NK-92 (cell line): ENCODE data around the gene MMP21.

Source experiments
- DNase-seq: peaks from one replicate; lab custom pipeline; 2025; ENCODE audit not compliant: unreplicated experiment; lab: John Stamatoyannopoulos, UW

The MMP21 gene, protein sequence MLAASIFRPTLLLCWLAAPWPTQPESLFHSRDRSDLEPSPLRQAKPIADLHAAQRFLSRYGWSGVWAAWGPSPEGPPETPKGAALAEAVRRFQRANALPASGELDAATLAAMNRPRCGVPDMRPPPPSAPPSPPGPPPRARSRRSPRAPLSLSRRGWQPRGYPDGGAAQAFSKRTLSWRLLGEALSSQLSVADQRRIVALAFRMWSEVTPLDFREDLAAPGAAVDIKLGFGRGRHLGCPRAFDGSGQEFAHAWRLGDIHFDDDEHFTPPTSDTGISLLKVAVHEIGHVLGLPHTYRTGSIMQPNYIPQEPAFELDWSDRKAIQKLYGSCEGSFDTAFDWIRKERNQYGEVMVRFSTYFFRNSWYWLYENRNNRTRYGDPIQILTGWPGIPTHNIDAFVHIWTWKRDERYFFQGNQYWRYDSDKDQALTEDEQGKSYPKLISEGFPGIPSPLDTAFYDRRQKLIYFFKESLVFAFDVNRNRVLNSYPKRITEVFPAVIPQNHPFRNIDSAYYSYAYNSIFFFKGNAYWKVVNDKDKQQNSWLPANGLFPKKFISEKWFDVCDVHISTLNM

DNA sequence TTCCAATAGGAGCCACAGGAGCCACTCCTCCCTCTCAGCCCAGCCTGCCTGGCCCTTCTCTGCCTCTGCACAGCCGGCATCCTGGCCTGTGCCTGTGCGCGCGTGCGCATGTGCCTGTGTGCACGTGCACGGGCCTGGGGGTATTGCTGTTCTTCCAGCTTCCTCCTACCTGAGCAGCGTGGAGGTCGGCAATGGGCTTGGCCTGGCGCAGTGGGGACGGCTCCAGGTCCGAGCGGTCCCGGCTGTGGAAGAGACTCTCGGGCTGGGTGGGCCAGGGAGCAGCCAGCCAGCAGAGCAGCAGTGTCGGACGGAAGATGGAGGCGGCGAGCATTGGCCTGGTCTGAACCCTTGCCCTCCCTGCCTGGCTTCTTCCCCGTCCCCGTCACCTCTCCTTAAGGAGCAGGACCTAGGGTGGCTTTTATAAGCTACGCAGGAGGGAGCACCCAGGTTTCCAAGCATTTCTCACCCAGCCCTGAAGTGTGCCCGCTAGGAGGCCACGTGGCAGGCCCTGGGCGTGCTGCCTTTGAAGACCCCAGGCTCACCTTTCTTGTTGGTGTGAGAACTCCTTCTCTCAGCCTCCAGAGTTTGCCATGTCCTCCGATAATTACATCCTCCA lies at the start of gene MMP21:
TSS of gene MMP21 (minus strand) at position 331 of the 616 bp plus-strand sequence. CDS start at position 331, 0 bp downstream.
- DNase-seq: no peak

DNA sequence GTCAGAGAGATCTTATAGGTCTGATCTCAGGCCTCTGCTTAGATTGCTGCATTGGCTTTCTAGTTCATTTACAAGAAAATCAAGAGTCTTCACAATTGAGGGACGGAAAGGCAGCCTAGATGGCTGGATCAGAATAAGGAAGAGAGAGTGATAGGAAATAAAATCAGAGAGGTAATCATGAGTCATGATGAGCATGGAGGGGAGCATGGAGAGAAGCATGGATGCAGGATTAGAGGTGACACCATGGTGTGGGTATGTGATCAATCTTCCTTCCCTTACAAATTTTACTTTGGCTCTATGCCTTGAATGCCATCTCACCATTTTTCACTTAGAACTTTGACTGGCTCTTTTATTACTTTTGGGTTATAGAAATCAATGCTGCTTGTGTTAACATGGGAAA lies 49.1 kb upstream of the MMP21 start:
- DNase-seq: no peak

DNA sequence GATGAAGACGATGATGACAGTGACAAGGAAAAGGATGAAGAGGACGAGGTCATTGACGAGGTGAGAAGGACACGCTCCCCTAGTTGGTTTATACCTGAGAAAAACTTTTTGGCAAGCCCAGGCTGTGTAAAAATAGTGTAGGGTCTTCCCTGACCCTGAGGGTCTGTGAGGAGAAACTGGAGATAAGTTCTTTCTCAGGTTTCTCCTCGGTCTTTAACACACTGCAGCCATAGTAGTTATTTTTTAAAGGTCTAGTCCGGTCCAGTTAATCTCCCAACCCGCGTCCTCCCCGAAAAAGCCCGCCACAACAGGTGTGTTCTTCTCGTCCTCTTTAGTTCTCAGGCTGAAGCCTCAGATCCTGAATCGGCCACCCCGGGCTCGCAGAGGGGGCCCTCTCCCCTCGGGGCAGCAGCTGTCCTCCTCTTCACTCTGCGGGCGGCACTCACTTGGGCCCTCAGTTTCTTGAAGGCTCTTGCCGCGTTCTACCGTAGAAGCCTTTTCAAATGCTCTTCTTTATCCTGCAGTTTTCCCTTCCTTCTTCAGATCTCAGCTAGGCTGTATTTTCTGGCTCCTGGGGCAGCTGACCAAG lies 48.1 kb upstream of the MMP21 start:
- DNase-seq: no peak

DNA sequence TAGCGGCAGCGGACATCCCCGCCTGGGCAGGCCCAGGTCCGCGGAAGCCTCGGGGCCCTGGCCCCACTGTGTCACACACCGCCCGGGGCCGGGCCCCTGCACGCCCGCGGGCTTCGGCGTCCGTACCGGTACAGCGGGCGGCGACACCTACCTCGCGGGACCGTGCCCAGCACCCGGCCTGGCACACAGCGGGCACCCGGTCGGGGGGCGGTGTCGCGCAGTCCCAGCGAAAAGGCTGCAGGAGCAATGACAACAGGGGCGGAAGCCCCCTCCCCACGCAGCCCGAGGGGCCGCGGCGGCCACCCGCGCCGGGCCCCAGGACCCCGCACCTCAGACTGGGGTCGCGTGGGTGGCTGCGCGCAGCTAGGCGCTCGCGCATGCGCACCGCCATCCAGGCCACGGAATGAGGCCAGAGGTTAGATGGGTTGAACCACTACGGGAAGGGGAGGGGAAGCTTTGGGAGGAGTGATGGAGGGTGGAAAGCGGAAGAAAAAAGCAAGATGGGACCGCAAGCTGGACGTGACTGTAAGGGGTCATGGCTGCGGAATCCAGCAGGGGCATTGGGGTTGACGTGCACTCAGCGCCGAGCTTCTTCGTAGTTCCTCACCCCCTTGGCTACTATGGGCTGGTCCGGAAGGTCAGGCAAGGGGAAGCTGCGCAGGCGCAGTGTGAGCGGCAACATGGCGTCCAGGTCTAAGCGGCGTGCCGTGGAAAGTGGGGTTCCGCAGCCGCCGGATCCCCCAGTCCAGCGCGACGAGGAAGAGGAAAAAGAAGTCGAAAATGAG lies 47.4 kb upstream of the MMP21 start, which contains the start of the genes BCCIP and UROS:
TSS of gene BCCIP (plus strand) at position 669 of the 785 bp plus-strand sequence. CDS start at position 681, 12 bp downstream.
TSS of gene UROS (minus strand) at position 381 of the 785 bp plus-strand sequence. CDS start 6,759 bp downstream, outside the sequence.
- peak; percentile 27 for DNase-seq

DNA sequence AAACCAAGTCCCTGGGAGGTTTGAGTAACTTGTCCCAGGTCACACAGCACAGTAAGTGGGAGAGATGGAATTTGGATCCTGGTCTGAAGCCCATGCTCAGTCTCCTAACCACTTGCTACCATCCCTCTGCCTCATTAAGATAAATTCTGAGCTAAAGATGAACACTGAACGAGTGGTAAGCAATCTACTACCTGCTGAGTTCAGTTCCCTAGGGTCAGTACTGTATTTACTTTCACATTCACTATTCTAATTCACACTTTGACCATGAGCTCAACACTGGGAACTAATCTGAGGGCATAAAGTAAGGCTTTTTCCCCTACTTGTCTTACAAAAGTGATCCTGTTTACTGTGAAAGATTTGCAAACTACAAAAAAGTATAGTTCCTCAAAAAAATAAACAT lies 45.1 kb upstream of the MMP21 start:
- DNase-seq: no peak

DNA sequence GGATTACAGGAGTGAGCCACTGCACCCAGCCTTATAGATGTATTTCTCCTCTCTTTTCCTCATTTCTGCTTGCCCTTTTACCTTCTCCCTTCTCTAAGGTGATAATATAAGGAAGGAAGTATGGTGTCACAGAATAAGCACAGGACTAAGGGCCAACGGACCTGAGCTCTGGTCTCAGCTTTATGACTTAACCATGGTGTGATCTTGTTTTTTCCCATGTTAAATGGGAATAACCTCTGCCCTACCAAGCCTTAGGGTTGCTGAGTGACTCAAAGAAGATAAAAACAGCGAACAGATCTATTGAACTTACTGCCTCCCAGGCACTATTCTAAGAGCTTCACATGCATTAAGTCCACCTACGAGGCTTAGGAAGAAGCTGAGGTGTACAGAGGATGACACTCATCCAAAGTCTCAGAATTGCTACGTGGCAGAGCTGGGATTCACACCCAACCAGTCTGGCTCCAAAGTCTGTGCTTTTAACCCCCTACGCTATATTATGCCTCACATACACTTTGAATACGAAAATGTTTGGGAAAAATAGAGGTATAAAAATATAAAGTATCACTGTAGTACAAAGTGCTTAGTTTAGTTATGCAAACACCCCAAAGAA lies 41.8 kb upstream of the MMP21 start:
- DNase-seq: no peak

- no peak for DNase-seq
These were observed 40.9 kb upstream of the MMP21 start for GRCh38 chr10:125816548-125816947.

GRCh38 chr10:125815764-125816163 lies 40.1 kb upstream of the MMP21 start:
- no peak for DNase-seq

- no peak for DNase-seq
These were observed 36.6 kb upstream of the MMP21 start for GRCh38 chr10:125812128-125812750.

DNA sequence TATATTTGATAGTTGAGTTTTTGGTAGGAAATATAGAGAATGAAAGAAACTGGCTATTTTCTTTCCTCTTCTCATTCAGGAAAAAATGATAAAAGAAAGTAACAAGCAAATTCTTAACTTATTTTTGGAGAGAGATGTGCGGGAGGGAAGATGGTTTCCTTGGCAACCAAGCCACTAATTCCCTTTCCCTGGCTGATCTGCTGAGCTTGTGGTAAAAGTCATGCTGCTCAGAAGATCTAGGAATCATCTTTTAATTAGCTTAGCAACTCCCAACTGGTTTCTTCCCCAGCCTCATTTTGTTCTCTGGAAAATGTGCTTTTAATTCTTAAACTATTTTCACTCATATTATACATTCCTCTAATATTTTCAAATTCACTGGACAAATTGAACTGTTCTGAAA lies 35.6 kb upstream of the MMP21 start:
- no peak for DNase-seq

- no peak for DNase-seq
These were observed 32.4 kb upstream of the MMP21 start for GRCh38 chr10:125808047-125808446.

DNA sequence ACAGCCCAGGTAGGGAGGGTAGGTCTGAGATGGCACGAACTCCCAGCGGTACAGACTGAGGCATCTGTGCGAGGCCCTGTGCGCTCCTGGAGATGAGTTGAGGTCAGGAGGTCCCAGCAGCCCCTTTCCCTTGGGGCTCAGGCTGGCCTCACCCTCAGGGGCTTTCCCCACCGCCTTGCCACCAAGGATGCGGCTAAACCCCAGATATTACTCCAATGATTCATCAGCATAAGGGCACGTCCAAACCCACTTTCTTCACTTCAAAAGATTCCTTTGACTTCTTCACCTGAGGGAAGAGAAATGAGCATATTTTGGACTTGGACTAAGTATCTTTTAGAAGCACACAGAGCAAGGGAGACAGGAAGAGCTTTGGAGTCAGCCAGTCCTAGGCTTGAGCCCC lies 27.1 kb upstream of the MMP21 start:
- no peak for DNase-seq

- no peak for DNase-seq
These were observed 26.5 kb upstream of the MMP21 start for GRCh38 chr10:125802131-125802530.

- no peak for DNase-seq
These were observed 26.0 kb upstream of the MMP21 start for GRCh38 chr10:125801574-125801973.

DNA sequence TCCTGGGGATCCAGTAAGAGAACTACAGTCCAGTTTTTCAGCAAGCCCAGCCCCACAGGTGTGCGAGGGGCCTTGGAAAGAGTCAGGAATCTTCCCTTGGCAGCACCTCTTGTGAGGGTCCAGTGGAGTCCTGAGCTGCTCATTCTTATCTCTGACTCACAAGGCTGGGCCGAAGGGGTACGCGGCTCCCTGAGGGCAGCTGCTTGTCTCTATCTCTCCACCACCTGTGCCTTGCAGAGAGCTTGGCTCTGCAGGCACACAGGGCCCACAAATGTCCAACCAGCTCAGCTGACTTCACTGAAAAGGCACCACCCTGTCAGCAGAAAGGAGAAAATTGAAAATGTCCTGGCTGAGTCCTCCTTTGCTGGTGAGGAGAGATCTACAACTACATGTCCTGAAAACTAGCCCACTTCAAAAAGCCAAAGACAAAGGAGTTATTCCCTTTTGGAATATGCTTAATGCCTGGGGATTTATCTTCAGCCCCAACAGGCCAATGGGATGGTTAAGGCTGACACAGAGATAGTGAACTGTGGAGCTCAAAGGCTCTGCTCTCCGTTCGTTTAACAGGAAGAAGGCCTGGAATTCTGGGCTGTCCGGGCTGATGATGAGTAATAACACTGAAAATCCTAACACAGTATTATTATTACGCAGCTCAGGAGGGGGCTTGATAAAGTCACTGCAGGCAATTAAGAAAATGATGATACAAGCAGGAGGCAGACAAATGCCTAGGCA lies 24.0 kb upstream of the MMP21 start:
- no peak for DNase-seq

DNA sequence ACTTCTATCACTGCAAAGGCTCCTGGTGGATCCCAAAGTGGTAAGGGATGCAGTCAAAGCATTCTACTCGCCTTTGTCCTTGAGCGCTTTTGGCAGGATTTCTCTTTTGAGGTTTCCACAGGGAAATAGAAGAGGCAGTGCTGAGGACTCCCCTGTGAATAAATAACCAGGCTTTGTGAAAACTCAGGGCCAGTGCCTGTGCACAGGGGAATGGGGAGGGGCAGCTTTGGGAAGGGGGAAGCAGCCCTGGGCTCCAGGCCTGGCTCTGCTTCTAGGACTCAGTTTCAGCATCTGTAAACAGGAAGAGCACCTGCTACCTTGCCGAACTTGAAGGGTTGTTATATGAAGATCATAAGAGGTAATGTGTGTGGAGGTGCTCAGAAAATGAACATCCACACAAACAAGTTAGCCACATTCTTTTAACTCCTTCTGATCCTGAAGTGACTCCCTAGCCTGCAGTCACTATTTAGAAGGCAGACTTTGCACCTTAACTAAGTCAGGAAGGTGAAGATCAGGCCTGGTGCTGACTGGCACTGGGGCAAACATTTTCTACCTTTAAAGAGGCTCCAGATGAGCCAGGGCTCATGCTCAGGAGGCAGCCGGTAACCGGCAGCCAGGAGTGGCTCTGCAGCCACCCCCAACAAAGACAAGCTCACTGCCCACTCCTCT lies 22.5 kb upstream of the MMP21 start:
- DNase-seq: no peak

- DNase-seq: no peak
These were observed 21.8 kb upstream of the MMP21 start for GRCh38 chr10:125797424-125797823.

DNA sequence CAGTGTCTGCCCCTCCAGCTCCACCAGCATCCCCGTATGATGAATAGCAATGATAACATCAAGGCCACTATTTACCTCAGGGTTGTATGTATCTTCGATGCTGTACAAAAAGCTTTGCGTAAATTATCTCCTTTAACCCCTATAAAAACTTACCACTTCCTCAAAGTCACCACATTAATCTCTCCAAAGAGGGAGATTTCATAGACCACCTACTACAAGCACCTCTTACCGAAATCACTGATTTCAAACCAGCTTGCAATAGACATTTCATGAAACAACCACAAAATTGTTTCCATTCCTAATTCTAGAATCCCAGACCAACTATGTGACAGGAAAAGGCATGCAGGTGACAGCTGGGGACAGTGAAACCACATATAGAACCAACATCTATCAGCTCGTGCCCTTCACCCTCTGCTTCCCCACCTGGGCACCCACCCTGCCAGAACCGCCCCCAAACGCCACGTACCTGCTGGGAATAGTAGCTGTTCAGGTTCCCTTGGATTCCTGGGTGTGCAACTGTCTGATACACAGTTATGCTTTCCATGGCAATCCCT lies 20.1 kb upstream of the MMP21 start:
- no peak for DNase-seq
